GM12872 (cell line): ENCODE measurements around the gene SORL1.

Source experiments
- CTCF ChIP-seq: IDR thresholded peaks from 3 replicates; pipeline ENCODE4 v1.5.1; 2011; ENCODE audit warnings: low read depth, mild to moderate bottlenecking, low read length, moderate library complexity; ENCODE audit not compliant: insufficient read depth

Gene SORL1

GRCh38 chr11:121608545-121609098, 156.5 kb downstream of the SORL1 start:
- TF ChIP-seq CTCF: no peak

- TF ChIP-seq CTCF: no peak
These were observed 158.6 kb downstream of the SORL1 start for GRCh38 chr11:121610706-121611105.

GRCh38 chr11:121611242-121611641, 159.1 kb downstream of the SORL1 start:
- no peak for TF ChIP-seq CTCF

GRCh38 chr11:121613724-121614123, 161.6 kb downstream of the SORL1 start:
- TF ChIP-seq CTCF: no peak

GRCh38 chr11:121614636-121615240, 162.6 kb downstream of the SORL1 start:
- no peak for TF ChIP-seq CTCF

- no peak for TF ChIP-seq CTCF
These were observed 163.4 kb downstream of the SORL1 start for GRCh38 chr11:121615501-121615900.

GRCh38 chr11:121618516-121618915, 166.4 kb downstream of the SORL1 start:
- TF ChIP-seq CTCF: no peak
